Renal cortex interstitium (tissue), 11 donors: ENCODE results near the gene CREG2. TPM values are rescaled to one million over a fixed set of nuclear protein-coding genes. Genes with fewer than 3 reads are reported as not detected.

Experiments used
- DNase-seq, 11 donors: peaks; one replicate each; pipeline ENCODE4 v3.0.0-alpha.2; 2013; ENCODE audit warnings: low read depth in 9 of 11, low spot score in 4 of 11; ENCODE audit errors: extremely low read depth in 1 of 11
- polyA plus RNA-seq, 3 donors: library from polyadenylated mRNA; unstranded; fragments of 120-200 nt; gene quantifications; one replicate each; pipeline ENCODE4 v1.2.1, GENCODE V29; 2013; ENCODE audit not compliant: insufficient read length in 3 of 3

The CREG2 gene
- polyA plus RNA-seq, 3 donors = 0.46 to 1.7 (median 0.98) TPM

GRCh38 chr2:101383016-101383541 lies 4.2 kb downstream of the CREG2 start:
- DNase-seq = no peak

GRCh38 chr2:101382442-101382841 lies 4.9 kb downstream of the CREG2 start:
- DNase-seq = no peak

GRCh38 chr2:101380376-101380775 lies 6.9 kb downstream of the CREG2 start:
- DNase-seq = no peak

- no peak for DNase-seq
Observed at GRCh38 chr2:101379091-101379490, 8.2 kb downstream of the CREG2 start.

GRCh38 chr2:101375653-101376052 lies 11.7 kb downstream of the CREG2 start:
- no peak for DNase-seq

GRCh38 chr2:101374821-101375561 lies 12.3 kb downstream of the CREG2 start:
- no peak for DNase-seq

- DNase-seq = no peak
Observed at GRCh38 chr2:101372792-101373191, 14.5 kb downstream of the CREG2 start.

- DNase-seq = no peak
Observed at GRCh38 chr2:101371636-101372035, 15.7 kb downstream of the CREG2 start.

GRCh38 chr2:101369100-101369499 lies 18.2 kb downstream of the CREG2 start:
- DNase-seq = no peak

- DNase-seq = no peak
Observed at GRCh38 chr2:101368376-101368775, 18.9 kb downstream of the CREG2 start.

- DNase-seq = no peak
Observed at GRCh38 chr2:101367508-101367907, 19.8 kb downstream of the CREG2 start.

- DNase-seq = no peak
Observed at GRCh38 chr2:101364878-101365277, 22.4 kb downstream of the CREG2 start.

GRCh38 chr2:101362777-101363176 lies 24.5 kb downstream of the CREG2 start:
- no peak for DNase-seq

GRCh38 chr2:101362316-101362715 lies 25.0 kb downstream of the CREG2 start:
- no peak for DNase-seq

- DNase-seq = no peak
Observed at GRCh38 chr2:101361522-101361921, 25.8 kb downstream of the CREG2 start.

- no peak for DNase-seq
Observed at GRCh38 chr2:101361121-101361520, 26.2 kb downstream of the CREG2 start.

- no peak for DNase-seq
Observed at GRCh38 chr2:101360232-101360631, 27.1 kb downstream of the CREG2 start.

- no peak for DNase-seq
Observed at GRCh38 chr2:101359410-101359954, 27.8 kb downstream of the CREG2 start.

- DNase-seq = no peak
Observed at GRCh38 chr2:101357376-101357775, 29.9 kb downstream of the CREG2 start.

- DNase-seq = no peak
Observed at GRCh38 chr2:101356521-101356920, 30.8 kb downstream of the CREG2 start.

- no peak for DNase-seq
Observed at GRCh38 chr2:101356055-101356454, 31.2 kb downstream of the CREG2 start.
